ENCODE results near the gene GXYLT2.

Gene GXYLT2, protein sequence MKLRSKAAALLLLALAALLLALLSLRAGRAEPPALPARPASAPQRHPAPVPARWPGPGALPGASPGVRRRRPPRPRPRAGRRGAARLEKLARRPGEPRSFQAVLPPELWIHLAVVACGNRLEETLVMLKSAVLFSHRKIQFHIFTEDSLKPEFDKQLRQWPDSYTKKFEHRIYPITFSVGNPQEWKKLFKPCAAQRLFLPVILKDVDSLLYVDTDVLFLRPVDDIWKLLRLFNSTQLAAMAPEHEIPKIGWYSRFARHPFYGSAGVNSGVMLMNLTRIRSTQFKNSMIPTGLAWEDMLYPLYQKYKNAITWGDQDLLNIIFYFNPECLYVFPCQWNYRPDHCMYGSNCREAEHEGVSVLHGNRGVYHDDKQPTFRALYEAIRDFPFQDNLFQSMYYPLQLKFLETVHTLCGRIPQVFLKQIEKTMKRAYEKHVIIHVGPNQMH

GRCh38 chr3:72887705-72888545 lies at the start of gene GXYLT2:
TSS of gene GXYLT2 (plus strand) at chr3:72888046. CDS start at chr3:72888234, 188 bp downstream.
- intact Hi-C loops (cut with micrococcal nuclease) = no loop called here
- no peak within 1 kb of the TSS for H3K27ac Mint-ChIP-seq
- no peaks in the 10 kb centered on the region for H3K9me3 Mint-ChIP-seq
- H3K4me3 Mint-ChIP-seq = peak within 1 kb of the TSS; percentile 60
- peaks cover 12% of the 10 kb centered on the region for H3K4me1 Mint-ChIP-seq (ENCODE audit: low read depth)
- H3K27me3 Mint-ChIP-seq = peaks cover 59% of the 10 kb centered on the region
- H3K36me3 Mint-ChIP-seq (ENCODE audit: low read depth) = no peaks in the 10 kb centered on the region

- Mint-ChIP-seq H3K36me3 (ENCODE audit: low read depth) (peaks cover 80% of the 10 kb centered on the region), H3K27ac (no peak overlapping the region), H3K4me1 (ENCODE audit: low read depth) (peaks cover 3% of the 10 kb centered on the region), H3K4me3 (no peak overlapping the region), H3K9me3 (no peaks in the 10 kb centered on the region), H3K27me3 (no peaks in the 10 kb centered on the region)
- intact Hi-C loops (cut with micrococcal nuclease) = no loop called here
Measured at GRCh38 chr3:72839057-72839456, 48.8 kb upstream of the GXYLT2 start.

DNA sequence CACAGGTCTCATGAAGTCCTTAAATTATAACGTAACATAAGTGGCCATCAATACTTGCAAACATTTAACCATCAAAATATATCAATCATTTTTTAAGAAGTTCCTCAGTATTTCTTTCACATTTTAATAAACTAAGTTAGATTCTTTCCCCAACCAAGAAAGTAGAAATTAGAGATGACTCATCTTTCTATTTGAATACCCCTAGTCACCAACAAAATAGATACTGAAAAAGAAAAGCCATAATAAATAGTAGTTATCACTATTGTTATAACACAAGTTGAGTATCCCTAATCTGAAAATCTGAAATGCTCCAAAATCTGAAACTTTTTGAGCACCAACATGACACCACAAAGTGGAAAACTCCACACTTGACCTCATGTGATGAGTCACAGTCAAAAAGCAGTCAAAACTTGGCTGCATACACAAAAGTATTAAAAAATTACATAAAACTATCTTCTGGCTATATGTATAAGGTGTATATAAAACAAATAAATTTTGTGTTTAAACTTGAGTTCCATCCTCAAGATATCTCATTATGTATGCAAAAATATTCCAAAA lies 43.3 kb upstream of the GXYLT2 start:
- Mint-ChIP-seq H3K9me3 (no peaks in the 10 kb centered on the region), H3K4me1 (ENCODE audit: low read depth) (peaks cover 34% of the 10 kb centered on the region), H3K36me3 (ENCODE audit: low read depth) (peaks cover 51% of the 10 kb centered on the region), H3K27me3 (peaks cover 5% of the 10 kb centered on the region), H3K27ac (no peak overlapping the region), H3K4me3 (no peak overlapping the region)
- intact Hi-C loops (cut with micrococcal nuclease) = loop anchor here (10.0 kb wide), 1 partner anchor 210 kb away; no protein-coding TSS in a partner anchor

DNA sequence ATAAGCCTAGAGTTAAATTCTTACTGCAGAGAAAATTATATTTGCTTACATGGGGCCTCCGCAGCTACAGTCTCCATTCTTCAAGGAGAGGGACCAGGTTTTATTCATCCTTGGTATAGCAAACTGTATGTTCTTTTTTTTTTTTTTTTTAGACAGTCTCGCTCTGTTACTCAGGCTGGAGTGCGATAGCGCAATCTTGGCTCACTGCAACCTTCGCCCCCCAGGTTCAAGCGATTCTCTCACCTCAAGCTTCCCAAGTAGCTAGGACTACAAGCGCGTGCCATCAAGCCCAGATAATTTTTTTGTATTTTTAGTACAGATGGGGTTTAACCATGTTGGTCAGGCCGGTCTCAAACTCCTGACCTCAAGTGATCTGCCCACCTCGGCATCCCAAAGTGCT lies 41.7 kb upstream of the GXYLT2 start:
- Mint-ChIP-seq H3K4me1 (ENCODE audit: low read depth) (peaks cover 34% of the 10 kb centered on the region), H3K9me3 (no peaks in the 10 kb centered on the region), H3K4me3 (no peak overlapping the region), H3K27me3 (peaks cover 5% of the 10 kb centered on the region), H3K27ac (no peak overlapping the region), H3K36me3 (ENCODE audit: low read depth) (peaks cover 36% of the 10 kb centered on the region)
- intact Hi-C loops (cut with micrococcal nuclease) = loop anchor here (10.0 kb wide), 1 partner anchor 209 kb away; no protein-coding TSS in a partner anchor

GRCh38 chr3:72847282-72847681 lies 40.6 kb upstream of the GXYLT2 start:
- Mint-ChIP-seq H3K4me1 (ENCODE audit: low read depth) (peaks cover 34% of the 10 kb centered on the region), H3K27ac (peak overlapping the region; percentile 77), H3K36me3 (ENCODE audit: low read depth) (peaks cover 25% of the 10 kb centered on the region), H3K4me3 (peak overlapping the region; percentile 91), H3K9me3 (no peaks in the 10 kb centered on the region), H3K27me3 (peaks cover 5% of the 10 kb centered on the region)
- intact Hi-C loops (cut with micrococcal nuclease) = loop anchor here (10.0 kb wide), 1 partner anchor 208 kb away; no protein-coding TSS in a partner anchor

- Mint-ChIP-seq H3K27me3 (peaks cover 5% of the 10 kb centered on the region), H3K4me3 (peak within 1 kb of the TSS; percentile 91), H3K36me3 (ENCODE audit: low read depth) (peaks cover 24% of the 10 kb centered on the region), H3K27ac (peak within 1 kb of the TSS; percentile 77), H3K4me1 (ENCODE audit: low read depth) (peaks cover 34% of the 10 kb centered on the region), H3K9me3 (no peaks in the 10 kb centered on the region)
- intact Hi-C loops (cut with micrococcal nuclease) = loop anchor here (10.0 kb wide), 1 partner anchor 207 kb away; no protein-coding TSS in a partner anchor
Measured at GRCh38 chr3:72847751-72848702, 39.8 kb upstream of the GXYLT2 start, which contains the start of gene SHQ1. TSS of gene SHQ1 (minus strand) at chr3:72848445. CDS start at chr3:72848340, 105 bp downstream.

- Mint-ChIP-seq H3K27ac (peak overlapping the region; percentile 77), H3K36me3 (ENCODE audit: low read depth) (peaks cover 18% of the 10 kb centered on the region), H3K4me1 (ENCODE audit: low read depth) (peaks cover 34% of the 10 kb centered on the region), H3K4me3 (peak overlapping the region; percentile 91), H3K9me3 (no peaks in the 10 kb centered on the region), H3K27me3 (peaks cover 5% of the 10 kb centered on the region)
- intact Hi-C loops (cut with micrococcal nuclease) = loop anchor here (10.0 kb wide), 1 partner anchor 206 kb away; no protein-coding TSS in a partner anchor
Measured at GRCh38 chr3:72848703-72849081, 39.2 kb upstream of the GXYLT2 start.

GRCh38 chr3:72855001-72855400 lies 32.8 kb upstream of the GXYLT2 start:
- Mint-ChIP-seq H3K27ac (no peak overlapping the region), H3K9me3 (no peaks in the 10 kb centered on the region), H3K36me3 (ENCODE audit: low read depth) (no peaks in the 10 kb centered on the region), H3K4me1 (ENCODE audit: low read depth) (no peaks in the 10 kb centered on the region), H3K27me3 (no peaks in the 10 kb centered on the region), H3K4me3 (no peak overlapping the region)
- intact Hi-C loops (cut with micrococcal nuclease) = no loop called here

GRCh38 chr3:72860053-72860452 lies 27.8 kb upstream of the GXYLT2 start:
- no peaks in the 10 kb centered on the region for H3K27me3 Mint-ChIP-seq

DNA sequence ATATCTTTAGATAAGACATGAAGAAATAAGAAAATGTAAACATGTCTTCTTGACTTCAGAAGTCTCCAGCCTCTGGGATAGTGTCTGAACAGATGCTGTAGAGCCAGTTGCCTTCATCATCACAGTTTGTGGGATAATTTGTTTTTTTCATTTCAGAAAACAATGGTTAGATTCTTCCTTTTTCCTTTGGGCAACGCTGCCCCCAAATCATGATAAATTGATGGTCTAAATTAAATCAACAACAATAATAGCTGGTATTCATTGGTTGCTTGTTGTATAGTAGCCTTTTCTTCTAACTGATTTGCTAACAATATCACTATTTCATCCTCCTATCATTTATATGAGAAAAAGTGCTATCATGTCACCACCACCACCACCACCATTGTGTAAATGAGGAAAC lies 27.0 kb upstream of the GXYLT2 start:
- Mint-ChIP-seq H3K4me3 (no peak overlapping the region), H3K9me3 (no peaks in the 10 kb centered on the region)

More at GRCh38 chr3:72860053-72860452, 27.8 kb upstream of the GXYLT2 start:
- Mint-ChIP-seq H3K4me1 (ENCODE audit: low read depth) (no peaks in the 10 kb centered on the region), H3K27ac (no peak overlapping the region), H3K9me3 (no peaks in the 10 kb centered on the region), H3K36me3 (ENCODE audit: low read depth) (no peaks in the 10 kb centered on the region), H3K4me3 (no peak overlapping the region)
- intact Hi-C loops (cut with micrococcal nuclease) = no loop called here

DNA sequence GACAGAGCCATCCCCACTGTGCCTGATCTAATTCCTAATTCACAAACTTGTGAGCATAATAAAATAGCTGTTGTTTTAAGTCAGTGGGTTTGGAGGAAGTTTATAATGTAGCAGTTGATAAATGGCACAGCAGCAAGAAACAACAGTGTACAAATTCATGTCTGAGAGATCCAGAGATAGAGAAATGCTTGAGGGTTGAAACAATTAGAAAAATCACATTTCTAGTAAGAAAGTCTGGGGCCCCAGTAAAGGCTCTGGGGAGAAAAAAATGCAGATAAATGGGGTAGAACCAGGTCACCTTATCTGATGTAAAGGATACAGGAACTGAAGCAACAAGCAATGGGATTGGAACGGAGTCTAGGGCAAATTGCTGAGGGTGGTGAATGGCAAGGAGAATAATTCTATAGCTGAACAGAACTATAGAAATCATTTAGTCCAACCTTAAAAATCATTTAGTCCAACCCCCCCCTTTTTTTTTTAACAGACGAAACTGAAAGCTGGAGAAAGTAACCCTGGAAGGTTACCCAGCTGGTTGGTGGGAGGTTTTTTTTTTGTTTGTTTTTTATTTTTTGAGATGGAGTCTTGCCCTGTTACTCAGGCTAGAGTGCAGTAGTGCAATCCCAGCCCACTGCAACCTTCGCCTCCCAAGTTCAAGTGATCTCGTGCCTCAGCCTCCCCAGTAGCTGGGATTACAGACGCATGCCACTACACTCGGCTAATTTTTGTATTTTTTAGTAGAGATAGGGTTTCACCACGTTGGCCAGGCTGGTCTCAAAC lies 25.3 kb upstream of the GXYLT2 start:
- H3K27me3 Mint-ChIP-seq = no peaks in the 10 kb centered on the region
- H3K4me1 Mint-ChIP-seq (ENCODE audit: low read depth) = no peaks in the 10 kb centered on the region
- peaks cover 2% of the 10 kb centered on the region for H3K9me3 Mint-ChIP-seq
- intact Hi-C loops (cut with micrococcal nuclease) = no loop called here
- H3K36me3 Mint-ChIP-seq (ENCODE audit: low read depth) = no peaks in the 10 kb centered on the region
- H3K27ac Mint-ChIP-seq = no peak overlapping the region
- no peak overlapping the region for H3K4me3 Mint-ChIP-seq

More for the DNA sequence above, 27.0 kb upstream of the GXYLT2 start:
- Mint-ChIP-seq H3K27ac (no peak overlapping the region), H3K27me3 (no peaks in the 10 kb centered on the region), H3K36me3 (ENCODE audit: low read depth) (no peaks in the 10 kb centered on the region), H3K4me1 (ENCODE audit: low read depth) (no peaks in the 10 kb centered on the region)
- intact Hi-C loops (cut with micrococcal nuclease) = no loop called here

- H3K4me1 Mint-ChIP-seq (ENCODE audit: low read depth) = no peaks in the 10 kb centered on the region
- no peak overlapping the region for H3K4me3 Mint-ChIP-seq
- peaks cover 5% of the 10 kb centered on the region for H3K9me3 Mint-ChIP-seq
- intact Hi-C loops (cut with micrococcal nuclease) = no loop called here
- no peaks in the 10 kb centered on the region for H3K36me3 Mint-ChIP-seq (ENCODE audit: low read depth)
- H3K27ac Mint-ChIP-seq = no peak overlapping the region
- H3K27me3 Mint-ChIP-seq = peaks cover 3% of the 10 kb centered on the region
Measured at GRCh38 chr3:72872183-72872582, 15.7 kb upstream of the GXYLT2 start.
